Tongue (tissue), 3 donors: ENCODE results near the gene DPF1. TPM values are rescaled to one million over a fixed set of nuclear protein-coding genes. Genes with fewer than 3 reads are reported as not detected.

ENCODE experiments used
- DNase-seq: peaks from one replicate; pipeline ENCODE4 v3.0.0-alpha.2; 2015
- small RNA-seq: library from RNA; depleted of rRNA; stranded (forward); fragments of <200 nt; gene quantifications from one replicate; pipeline ENCODE3, GENCODE V24; 2014; ENCODE audit warnings: low replicate concordance
- total RNA-seq: library from RNA; depleted of rRNA; stranded (reverse); fragments of >200 nt; gene quantifications from one replicate; pipeline ENCODE4 v1.2.3, GENCODE V29; 2014

DPF1 gene
- total RNA-seq, 1 donor from 2014 or later, result 0.92 TPM

DNA sequence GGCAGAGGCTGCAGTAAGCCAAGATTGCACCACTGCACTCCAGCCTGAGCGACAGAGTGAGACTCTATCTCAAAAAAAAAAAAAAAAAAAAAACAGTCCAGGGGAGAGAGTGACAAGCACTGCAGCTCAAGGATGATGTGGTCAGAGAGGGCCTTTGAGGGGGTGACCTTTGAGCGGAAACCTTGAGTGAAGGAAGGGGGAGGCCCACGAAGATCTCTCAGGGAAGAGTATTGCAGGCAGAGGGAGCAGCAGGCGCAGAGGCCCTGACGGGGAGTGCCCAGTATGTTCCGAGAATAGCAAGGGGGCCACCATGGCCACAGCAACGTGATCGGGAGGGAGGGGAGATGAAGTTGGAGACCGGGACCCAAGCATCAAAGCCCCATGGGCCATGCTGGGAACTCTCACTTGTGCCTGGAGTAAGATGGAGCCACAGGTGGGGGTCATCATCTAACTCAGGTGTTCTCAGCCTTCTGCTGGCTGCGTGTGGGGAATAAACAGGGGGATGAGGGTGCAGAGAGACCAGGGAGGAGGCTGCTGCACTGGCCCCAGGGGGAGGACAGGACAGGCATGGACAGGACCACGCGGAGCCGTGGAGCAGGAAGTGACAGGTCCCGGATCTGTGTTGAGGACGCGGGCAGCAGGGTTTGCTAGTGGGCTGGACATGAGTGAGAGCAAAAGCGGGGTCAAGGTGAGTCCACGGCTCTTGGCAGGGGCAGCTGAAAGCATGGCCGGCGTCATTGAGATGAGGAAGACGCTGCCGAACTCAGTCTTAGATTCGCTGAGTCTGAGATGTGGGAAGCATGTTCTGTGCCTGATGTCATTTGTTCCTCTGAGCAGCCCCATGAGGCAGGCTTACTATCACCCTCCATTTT is 60.4 kb downstream of the DPF1 start:
- DNase-seq, result no peak

DNA sequence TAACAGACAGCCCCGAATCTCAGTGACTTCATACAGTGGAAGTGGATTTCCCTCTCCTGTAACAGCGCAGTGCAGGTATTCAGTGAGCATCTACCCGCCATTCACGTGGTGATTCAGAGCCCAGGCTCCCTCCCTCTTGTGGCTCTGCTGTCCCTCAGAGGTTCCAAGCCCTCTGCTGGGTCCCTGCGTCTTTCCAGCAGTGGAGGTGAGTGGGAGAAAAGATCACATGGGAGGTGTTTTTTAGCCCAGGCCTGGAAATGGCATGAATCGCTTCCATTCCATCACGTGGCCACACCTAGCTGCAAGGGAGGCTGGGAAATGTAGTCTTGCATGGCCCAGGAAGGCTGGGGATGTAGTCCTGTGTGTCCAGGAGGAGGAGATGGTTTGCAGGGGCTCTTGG is 61.4 kb downstream of the DPF1 start:
- DNase-seq, result no peak

DNA sequence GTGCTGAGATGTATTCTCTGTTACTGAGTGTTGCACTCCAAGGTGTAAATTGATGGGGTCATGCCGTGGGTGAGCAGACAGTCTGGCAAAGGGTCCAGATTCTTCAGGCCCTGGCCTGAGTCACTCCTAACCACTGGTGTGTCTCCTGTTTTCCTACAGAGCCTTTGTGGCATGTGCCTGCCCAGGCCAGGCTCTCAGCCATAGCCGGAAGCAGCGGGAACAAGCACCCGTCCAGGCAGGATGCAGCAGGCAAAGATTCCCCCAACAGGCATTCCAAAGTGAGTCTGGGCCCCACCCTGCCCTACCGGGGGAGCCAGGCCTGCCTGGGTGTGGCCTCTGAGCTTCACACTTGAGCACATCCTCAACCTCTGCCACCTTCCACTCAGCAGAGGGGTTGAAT is 61.9 kb downstream of the DPF1 start:
- no peak for DNase-seq

Small RNA genes lying within 50 kb of the gene (small RNA-seq; reads per million reads assigned to genes)
- gene RN7SL663P, result not detected

Other genes with a start within 250 kb of the DPF1 start
- 6.8 TPM for gene PPP1R14A, start 32.2 kb upstream of the DPF1 start, total RNA-seq
- gene SPINT2, start 40.4 kb upstream of the DPF1 start, total RNA-seq, result 89.5 TPM
- 16.6 TPM for gene C19orf33, start 80.0 kb upstream of the DPF1 start, total RNA-seq
- gene YIF1B, start 91.7 kb upstream of the DPF1 start, total RNA-seq, result 24.2 TPM
- 2.8 TPM for gene KCNK6, start 95.6 kb upstream of the DPF1 start, total RNA-seq
- 0.62 TPM for gene CATSPERG, start 111.6 kb upstream of the DPF1 start, total RNA-seq
- 185 TPM for gene PSMD8, start 150.3 kb upstream of the DPF1 start, total RNA-seq
- gene GGN, start 163.8 kb upstream of the DPF1 start, total RNA-seq, result not detected
- 0.21 TPM for gene SPRED3, start 164.5 kb upstream of the DPF1 start, total RNA-seq
- gene FAM98C, start 178.9 kb upstream of the DPF1 start, total RNA-seq, result 7.2 TPM
- gene RASGRP4, start 202.0 kb upstream of the DPF1 start, total RNA-seq, result 0.41 TPM
- 231 TPM for gene RYR1, start 209.5 kb upstream of the DPF1 start, total RNA-seq